Tibial artery (tissue), 4 donors: ENCODE data around the gene ADAMTS14.

Experiments used
- DNase-seq, 2 donors: peaks; one replicate each; pipeline ENCODE4 v3.0.0-alpha.2; 2019
- H3K27ac ChIP-seq, 2 donors: fragments of 200-600 bp; sonication (generic) in 1 of 2; 1 replicate in 1 of 2; 2 replicates in 1 of 2; pipeline ENCODE4 v1.5.1; 2018 to 2019; ENCODE audit warnings: mild to moderate bottlenecking in 1 of 2
- H3K27me3 ChIP-seq, 2 donors: fragments of 200-600 bp; sonication (generic) in 1 of 2; one replicate each; pipeline versions ENCODE4 v1.5.1 to v1.6.0; 2016 to 2019
- H3K36me3 ChIP-seq, 3 donors: fragments of 200-600 bp; sonication (generic) in 2 of 3; one replicate each; pipeline ENCODE4 v1.5.1; 2016 to 2019; ENCODE audit warnings: mild to moderate bottlenecking in 2 of 3
- H3K4me1 ChIP-seq, 4 donors: fragments of 200-600 bp; sonication (generic) in 2 of 4; 1 replicate in 3 of 4; 2 replicates in 1 of 4; pipeline ENCODE4 v1.5.1; 2016 to 2019
- H3K4me3 ChIP-seq, 2 donors: fragments of 200-600 bp; sonication (generic) in 1 of 2; 1 replicate in 1 of 2; 2 replicates in 1 of 2; pipeline ENCODE4 v1.5.1; 2018 to 2019; ENCODE audit warnings: mild to moderate bottlenecking in 2 of 2
- H3K9me3 ChIP-seq, 3 donors: fragments of 200-600 bp; sonication (generic) in 1 of 3; one replicate each; pipeline ENCODE4 v1.5.1; 2016 to 2019
- CTCF ChIP-seq, 2 experiments: fragments of 200-600 bp in 1 of 2; fragments of 450-650 bp in 1 of 2; IDR thresholded peaks; one replicate each; pipeline ENCODE4 v1.5.1; 2017 to 2019; ENCODE audit warnings: antibody characterized with exemption in 2 of 2, mild to moderate bottlenecking in 1 of 2, moderate library complexity in 1 of 2
- intact Hi-C: fragments of 100-400 bp; cut with DNase I; formaldehyde crosslinking; loops from one replicate; pipeline ENCODE4 v1.15.0; 2023; ENCODE audit warnings: low total_unique reads

ADAMTS14 gene

DNA sequence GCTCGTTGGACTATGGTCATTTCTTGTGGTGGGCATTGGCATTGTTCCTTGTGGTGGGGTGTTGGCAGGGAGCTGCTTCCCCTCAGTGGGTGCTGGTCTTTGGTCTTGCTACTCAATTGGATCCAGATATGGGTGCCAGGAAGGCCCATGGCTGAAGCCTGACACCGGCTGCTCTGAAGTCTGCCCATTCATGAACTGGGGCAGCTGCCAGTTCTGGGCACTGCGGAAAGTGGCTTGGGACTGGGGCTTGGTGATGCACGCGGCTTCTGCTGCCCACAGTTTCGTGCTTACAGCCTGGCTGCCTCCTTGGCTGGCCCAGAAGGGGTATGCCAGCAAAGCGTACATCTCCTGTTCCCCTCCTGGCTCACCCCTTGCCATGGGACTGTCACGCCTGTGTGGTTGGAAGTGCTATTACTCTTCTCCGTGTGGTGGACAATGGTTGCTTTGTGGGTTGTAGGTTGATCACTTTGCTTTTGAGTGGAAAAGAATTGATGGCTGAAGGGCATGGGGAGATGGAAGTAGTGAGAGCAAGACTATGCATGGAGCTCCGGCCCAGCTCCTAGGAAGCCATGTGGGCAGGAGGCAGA lies 54.7 kb downstream of the ADAMTS14 start:
- Histone ChIP-seq H3K4me1 (no peaks in the 10 kb centered on the region), H3K36me3 (no peaks in the 10 kb centered on the region), H3K27me3 (peaks cover 0 to 2% of the 10 kb centered on the region in 2 donors), H3K27ac (no peak overlapping the region), H3K4me3 (no peak overlapping the region), H3K9me3 (no peaks in the 10 kb centered on the region)
- intact Hi-C loops = no loop called here
- TF ChIP-seq CTCF (IDR thresholded peaks at IDR 0.05) = no peak
- DNase-seq = no peak

DNA sequence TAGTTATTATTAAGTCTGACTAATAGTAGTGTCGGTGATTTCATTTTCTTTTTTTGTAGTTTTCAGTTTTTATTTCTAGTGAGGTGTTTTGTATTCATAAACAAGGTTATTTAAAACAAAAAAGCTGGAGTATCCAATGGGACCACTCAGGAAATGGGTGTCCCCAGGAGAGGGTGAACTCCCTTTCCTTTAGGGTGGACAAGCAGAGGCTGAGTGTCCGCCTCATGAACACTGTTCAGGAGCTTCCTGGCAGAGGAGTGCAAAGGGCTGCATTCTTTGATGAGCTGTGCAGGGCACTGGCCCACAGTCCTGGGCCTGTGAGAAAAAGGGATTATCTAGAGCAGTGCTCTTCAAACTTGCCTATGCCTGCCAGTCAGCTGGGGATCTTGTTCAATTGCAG lies 56.0 kb downstream of the ADAMTS14 start:
- Histone ChIP-seq H3K4me3 (no peak overlapping the region), H3K9me3 (no peaks in the 10 kb centered on the region), H3K27ac (no peak overlapping the region), H3K36me3 (no peaks in the 10 kb centered on the region), H3K27me3 (peaks cover 0 to 2% of the 10 kb centered on the region in 2 donors), H3K4me1 (no peaks in the 10 kb centered on the region)
- no peak for TF ChIP-seq CTCF (IDR thresholded peaks at IDR 0.05)
- intact Hi-C loops = no loop called here
- DNase-seq = no peak

DNA sequence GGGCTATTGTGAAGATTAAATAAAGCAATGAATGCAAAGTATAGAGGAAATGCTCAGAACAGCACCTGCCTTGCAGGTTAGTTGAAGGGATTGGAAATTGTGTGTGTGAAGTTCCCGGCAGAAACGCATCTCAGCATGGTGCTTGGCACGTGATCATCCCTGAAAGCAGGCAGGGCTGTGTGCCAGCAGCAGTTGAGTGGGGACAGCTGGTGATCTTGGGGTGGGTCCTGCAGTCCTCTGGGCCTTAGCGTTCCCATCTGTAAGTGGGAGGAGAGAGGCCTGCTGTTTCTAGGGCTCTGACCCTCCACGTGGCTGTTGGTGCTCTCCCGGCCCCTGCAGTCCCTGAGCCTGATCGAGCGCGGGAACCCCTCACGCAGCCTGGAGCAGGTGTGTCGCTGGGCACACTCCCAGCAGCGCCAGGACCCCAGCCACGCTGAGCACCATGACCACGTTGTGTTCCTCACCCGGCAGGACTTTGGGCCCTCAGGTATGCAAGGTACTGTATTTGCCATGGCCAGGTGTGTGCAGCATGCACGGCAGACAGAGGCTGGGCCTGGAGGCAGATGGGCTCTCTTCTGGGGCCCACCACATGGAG lies 57.6 kb downstream of the ADAMTS14 start:
- H3K4me1 ChIP-seq = no peaks in the 10 kb centered on the region
- intact Hi-C loops = no loop called here
- TF ChIP-seq CTCF (IDR thresholded peaks at IDR 0.05) = no peak
- H3K27me3 ChIP-seq = no peaks in the 10 kb centered on the region
- no peaks in the 10 kb centered on the region for H3K36me3 ChIP-seq
- no peaks in the 10 kb centered on the region for H3K9me3 ChIP-seq
- no peak overlapping the region for H3K4me3 ChIP-seq
- no peak for DNase-seq
- no peak overlapping the region for H3K27ac ChIP-seq

DNA sequence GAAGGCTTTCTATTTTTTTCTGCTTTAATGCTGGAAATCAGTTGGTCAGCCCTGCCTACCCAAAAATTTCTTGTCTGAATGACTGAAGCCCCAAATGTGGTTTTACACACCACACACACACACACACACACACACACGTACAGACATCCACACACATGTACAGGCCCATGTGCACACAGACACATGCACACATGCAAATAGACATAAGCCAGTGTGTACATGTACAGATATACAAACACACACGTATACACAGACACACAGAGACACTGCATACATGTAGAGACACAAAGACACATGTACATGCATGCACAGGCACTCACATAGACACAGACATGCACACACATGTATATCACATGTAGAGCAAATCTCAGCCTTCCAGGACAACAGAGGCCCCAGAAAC lies 58.6 kb downstream of the ADAMTS14 start:
- intact Hi-C loops = no loop called here
- TF ChIP-seq CTCF (IDR thresholded peaks at IDR 0.05) = no peak

DNA sequence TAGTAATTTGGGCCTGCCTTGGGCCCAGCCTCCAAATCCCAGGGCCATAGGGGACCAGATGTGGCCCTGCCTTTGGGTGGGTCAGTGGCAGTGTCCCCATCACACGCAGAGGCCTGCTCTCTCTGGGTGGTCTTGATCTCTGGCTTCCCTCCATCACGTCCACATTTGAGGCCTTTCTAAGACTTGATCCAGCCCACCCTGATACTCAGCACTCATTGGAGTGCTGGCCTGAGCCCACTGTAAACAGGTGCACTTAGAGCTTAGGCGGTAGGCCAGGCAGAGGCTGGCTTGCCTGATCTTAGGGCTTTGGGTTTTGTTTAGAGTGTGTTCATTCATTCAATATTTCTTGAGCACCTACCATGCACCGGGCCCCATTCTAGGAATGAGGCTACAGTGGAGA lies 60.3 kb downstream of the ADAMTS14 start:
- Histone ChIP-seq H3K4me1 (no peaks in the 10 kb centered on the region), H3K4me3 (no peak overlapping the region), H3K27ac (no peak overlapping the region), H3K27me3 (no peaks in the 10 kb centered on the region), H3K36me3 (no peaks in the 10 kb centered on the region), H3K9me3 (no peaks in the 10 kb centered on the region)
- DNase-seq = no peak
- no peak for TF ChIP-seq CTCF (IDR thresholded peaks at IDR 0.05)
- intact Hi-C loops = no loop called here

More for the DNA sequence above, 58.6 kb downstream of the ADAMTS14 start:
- Histone ChIP-seq H3K9me3 (no peaks in the 10 kb centered on the region), H3K4me3 (no peak overlapping the region), H3K27ac (no peak overlapping the region), H3K4me1 (no peaks in the 10 kb centered on the region), H3K36me3 (no peaks in the 10 kb centered on the region), H3K27me3 (no peaks in the 10 kb centered on the region)
- no peak for DNase-seq
